Osteocyte (in vitro differentiated cells): ENCODE measurements around the gene CRYGN. TPM values are rescaled to one million over a fixed set of nuclear protein-coding genes. Genes with fewer than 3 reads are reported as not detected.

Source experiments
- DNase-seq: peaks from one replicate; pipeline ENCODE4 v3.0.0; 2021; ENCODE audit warnings: mixed read lengths; ENCODE audit not compliant: unreplicated experiment; ENCODE audit errors: extremely low spot score
- H3K27ac Mint-ChIP-seq: one replicate; pipeline ENCODE4 v1.8.0; 2021; ENCODE audit warnings: mild to moderate bottlenecking, mixed read lengths; ENCODE audit not compliant: unreplicated experiment
- H3K27me3 Mint-ChIP-seq: one replicate; pipeline ENCODE4 v1.8.0; 2021; ENCODE audit warnings: mixed read lengths; ENCODE audit not compliant: unreplicated experiment
- H3K36me3 Mint-ChIP-seq: one replicate; pipeline ENCODE4 v1.8.0; 2021; ENCODE audit warnings: mixed read lengths; ENCODE audit not compliant: unreplicated experiment
- H3K4me1 Mint-ChIP-seq: one replicate; pipeline ENCODE4 v1.8.0; 2021; ENCODE audit warnings: mixed read lengths; ENCODE audit not compliant: unreplicated experiment
- H3K4me3 Mint-ChIP-seq: one replicate; pipeline ENCODE4 v1.8.0; 2021; ENCODE audit warnings: mild to moderate bottlenecking, moderate library complexity, mixed read lengths; ENCODE audit not compliant: unreplicated experiment
- H3K9me3 Mint-ChIP-seq: one replicate; pipeline ENCODE4 v1.8.0; 2021; ENCODE audit warnings: mixed read lengths; ENCODE audit not compliant: unreplicated experiment
- total RNA-seq: library from RNA; stranded (reverse); gene quantifications from 2 replicates; pipeline ENCODE4 v1.2.1, GENCODE V29; 2021
- TF ChIP-seq, protein P1 (sequence below): fragments of 200-600 bp; sonication (generic); IDR thresholded peaks from 2 replicates; pipeline ENCODE4 v1.5.0; 2021; ENCODE audit warnings: antibody characterized with exemption, mild to moderate bottlenecking, moderate library complexity

CRYGN gene
- total RNA-seq, 1 donor from 2014 or later, result not detected

DNA sequence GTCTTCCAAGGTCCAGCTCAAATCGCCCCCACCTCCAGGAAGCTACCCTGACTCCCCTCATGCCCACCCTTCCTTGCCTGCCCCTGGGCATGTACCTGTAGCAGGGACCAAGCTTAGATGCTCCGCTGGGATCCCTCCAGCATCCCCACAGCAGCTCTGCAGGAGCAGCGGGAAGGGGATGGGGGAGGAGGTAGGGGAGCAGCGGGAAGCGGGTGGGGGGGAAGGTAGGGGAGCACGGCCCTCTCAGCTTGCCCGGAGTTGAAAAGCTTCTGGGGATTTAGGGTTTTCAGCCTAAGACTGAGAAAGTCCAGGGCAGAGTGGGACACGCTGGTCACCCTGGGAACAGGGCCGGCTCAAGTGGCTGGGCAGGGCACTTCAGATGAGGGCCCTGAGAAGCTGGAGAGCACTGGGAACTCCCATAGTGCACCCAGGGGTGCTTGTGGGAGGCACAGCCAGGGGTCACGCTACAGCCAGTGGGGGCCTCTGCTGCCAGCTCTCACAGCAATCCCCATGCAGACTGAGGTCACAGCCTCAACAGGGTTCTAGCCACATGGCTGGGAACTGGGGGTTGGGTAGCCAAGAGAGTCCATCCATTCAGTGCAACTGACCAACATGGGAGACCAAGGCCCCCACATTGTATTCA, 43.5 kb downstream of the CRYGN start:
- H3K27ac Mint-ChIP-seq, result no peak overlapping the region
- peaks cover 12% of the 10 kb centered on the region for H3K4me1 Mint-ChIP-seq
- peaks cover 20% of the 10 kb centered on the region for H3K27me3 Mint-ChIP-seq
- no peaks in the 10 kb centered on the region for H3K9me3 Mint-ChIP-seq
- no peak overlapping the region for H3K4me3 Mint-ChIP-seq
- TF ChIP-seq, protein P1, sequence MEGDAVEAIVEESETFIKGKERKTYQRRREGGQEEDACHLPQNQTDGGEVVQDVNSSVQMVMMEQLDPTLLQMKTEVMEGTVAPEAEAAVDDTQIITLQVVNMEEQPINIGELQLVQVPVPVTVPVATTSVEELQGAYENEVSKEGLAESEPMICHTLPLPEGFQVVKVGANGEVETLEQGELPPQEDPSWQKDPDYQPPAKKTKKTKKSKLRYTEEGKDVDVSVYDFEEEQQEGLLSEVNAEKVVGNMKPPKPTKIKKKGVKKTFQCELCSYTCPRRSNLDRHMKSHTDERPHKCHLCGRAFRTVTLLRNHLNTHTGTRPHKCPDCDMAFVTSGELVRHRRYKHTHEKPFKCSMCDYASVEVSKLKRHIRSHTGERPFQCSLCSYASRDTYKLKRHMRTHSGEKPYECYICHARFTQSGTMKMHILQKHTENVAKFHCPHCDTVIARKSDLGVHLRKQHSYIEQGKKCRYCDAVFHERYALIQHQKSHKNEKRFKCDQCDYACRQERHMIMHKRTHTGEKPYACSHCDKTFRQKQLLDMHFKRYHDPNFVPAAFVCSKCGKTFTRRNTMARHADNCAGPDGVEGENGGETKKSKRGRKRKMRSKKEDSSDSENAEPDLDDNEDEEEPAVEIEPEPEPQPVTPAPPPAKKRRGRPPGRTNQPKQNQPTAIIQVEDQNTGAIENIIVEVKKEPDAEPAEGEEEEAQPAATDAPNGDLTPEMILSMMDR, result no peak
- no peak for DNase-seq
- H3K36me3 Mint-ChIP-seq, result no peaks in the 10 kb centered on the region

DNA sequence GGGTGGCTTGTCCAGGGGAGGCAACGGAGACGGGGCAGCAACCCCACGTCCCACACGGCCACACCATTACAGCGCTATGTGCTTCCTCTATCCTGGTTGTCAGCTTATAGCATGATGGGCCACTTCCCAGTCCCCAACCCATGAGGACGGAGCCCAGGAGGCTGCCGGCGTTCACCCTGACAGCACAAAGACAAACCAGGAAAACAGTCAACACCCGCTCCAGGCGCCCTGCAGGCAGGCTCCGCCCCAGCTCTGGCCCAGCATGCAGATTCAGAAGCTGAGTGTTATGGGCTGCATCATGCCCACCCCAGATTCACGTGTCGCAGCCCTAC, 44.9 kb downstream of the CRYGN start:
- Mint-ChIP-seq H3K9me3 (no peaks in the 10 kb centered on the region), H3K4me3 (no peak overlapping the region), H3K4me1 (peaks cover 9% of the 10 kb centered on the region), H3K27me3 (peaks cover 24% of the 10 kb centered on the region), H3K27ac (no peak overlapping the region), H3K36me3 (no peaks in the 10 kb centered on the region)
- TF ChIP-seq, protein P1, result no peak
- no peak for DNase-seq

DNA sequence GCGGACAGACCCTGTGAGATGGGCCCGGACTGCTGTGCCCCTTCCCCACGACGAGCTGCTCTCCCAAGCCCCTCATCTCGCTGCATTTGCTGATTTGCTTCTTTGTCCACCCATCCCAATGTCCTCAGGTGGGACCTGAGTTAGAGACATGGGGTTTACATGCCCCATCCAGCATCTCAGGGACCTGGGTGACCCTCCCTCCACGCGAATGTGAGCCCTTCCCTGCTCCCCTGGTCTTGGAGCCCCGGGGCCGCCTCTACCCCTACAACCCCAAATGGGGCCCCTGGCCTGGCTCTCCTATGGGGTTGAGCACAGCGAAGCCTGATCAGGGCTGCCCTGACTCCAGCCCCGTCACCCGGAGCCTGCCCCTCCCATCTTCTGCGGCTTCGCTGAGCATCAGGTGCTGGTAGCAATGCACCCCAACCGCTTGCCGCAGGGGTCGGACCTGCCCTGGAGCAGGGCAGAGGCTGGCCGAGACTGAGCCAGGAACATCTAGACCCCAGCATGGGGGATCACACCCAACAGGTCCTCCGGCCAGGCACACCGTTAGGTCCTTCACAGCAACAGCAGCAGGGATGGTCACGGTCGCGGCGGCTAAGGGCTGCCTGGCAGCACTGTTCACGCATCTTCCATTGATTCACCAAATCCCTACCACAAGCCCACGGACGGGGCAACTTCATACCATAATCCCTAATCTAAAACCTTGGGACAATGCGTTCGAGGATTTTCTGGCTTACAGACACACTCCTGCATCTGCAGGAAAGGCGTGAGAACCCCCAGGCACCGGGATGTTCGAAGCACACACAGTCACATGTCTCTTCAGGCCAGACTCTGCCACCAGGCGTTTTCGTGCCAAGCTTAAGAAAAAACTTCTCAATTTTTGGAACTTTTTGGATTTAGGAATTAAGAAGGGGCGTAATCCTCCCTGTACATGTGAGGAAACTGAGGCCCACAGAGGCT, 45.6 kb downstream of the CRYGN start:
- H3K4me1 Mint-ChIP-seq, result peaks cover 3% of the 10 kb centered on the region
- H3K9me3 Mint-ChIP-seq, result no peaks in the 10 kb centered on the region
- H3K36me3 Mint-ChIP-seq, result no peaks in the 10 kb centered on the region
- TF ChIP-seq, protein P1, result no peak
- H3K27me3 Mint-ChIP-seq, result peaks cover 25% of the 10 kb centered on the region
- H3K4me3 Mint-ChIP-seq, result no peak overlapping the region
- H3K27ac Mint-ChIP-seq, result no peak overlapping the region
- no peak for DNase-seq

DNA sequence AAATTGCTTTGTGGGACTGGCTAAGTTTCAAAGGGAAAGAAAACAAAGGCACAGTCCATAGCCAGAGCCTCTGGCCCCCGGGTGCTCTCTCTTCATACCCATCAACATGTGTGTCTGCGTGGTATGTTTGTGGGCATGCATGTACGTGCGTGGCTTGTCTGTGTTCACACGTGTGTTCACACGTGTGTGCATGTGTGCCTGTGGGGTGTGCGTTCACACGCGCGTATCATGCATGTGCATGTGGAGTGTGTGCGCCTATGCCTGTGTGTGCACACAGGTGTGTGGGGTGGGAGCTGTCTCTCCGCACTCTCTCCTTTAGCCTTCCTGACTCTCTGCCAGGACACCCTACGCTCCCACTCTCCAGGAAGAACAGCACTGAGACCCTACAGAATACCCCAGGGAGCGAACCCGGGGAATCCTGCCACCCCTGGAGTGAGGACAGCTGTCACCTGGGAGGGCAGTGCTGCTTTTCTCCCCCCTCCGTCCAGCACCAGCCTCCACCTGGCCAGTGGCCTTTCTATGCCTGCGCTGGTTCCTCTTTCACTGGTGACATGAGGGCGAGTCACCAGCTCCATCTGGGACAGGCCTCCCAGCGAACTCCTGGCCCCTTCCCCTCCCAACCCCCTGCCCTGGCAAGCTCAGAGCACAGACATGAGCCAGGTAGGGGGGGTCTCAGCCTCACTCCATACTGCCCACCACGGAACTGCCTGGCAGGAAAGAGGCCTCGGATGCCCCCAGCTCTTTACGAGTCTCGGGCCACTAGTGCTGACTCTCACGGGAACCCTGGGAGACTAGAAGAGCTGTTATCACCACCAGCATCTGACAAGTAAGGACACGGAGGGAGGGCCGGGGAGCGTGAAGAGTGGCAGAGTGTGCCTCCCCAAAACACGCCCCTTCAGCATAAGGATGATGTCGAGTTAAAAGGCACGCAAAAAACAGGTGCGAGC, 46.6 kb downstream of the CRYGN start:
- DNase-seq, result no peak
- Mint-ChIP-seq H3K36me3 (no peaks in the 10 kb centered on the region), H3K27me3 (peaks cover 31% of the 10 kb centered on the region), H3K4me1 (no peaks in the 10 kb centered on the region), H3K9me3 (no peaks in the 10 kb centered on the region), H3K4me3 (no peak overlapping the region), H3K27ac (no peak overlapping the region)
- TF ChIP-seq, protein P1, result no peak
